Measurements from ENCODE around the gene DCTPP1. TPM values are rescaled to one million over a fixed set of nuclear protein-coding genes. Genes with fewer than 3 reads are reported as not detected.
"Not testable (repeated sequence)": the region's sequence is repeated elsewhere in the genome, so short reads cannot be mapped to it uniquely, and the experiment has no call there.

DCTPP1 gene
- total RNA-seq, 1 experiment from 2014 or later = 71.1 TPM

DNA sequence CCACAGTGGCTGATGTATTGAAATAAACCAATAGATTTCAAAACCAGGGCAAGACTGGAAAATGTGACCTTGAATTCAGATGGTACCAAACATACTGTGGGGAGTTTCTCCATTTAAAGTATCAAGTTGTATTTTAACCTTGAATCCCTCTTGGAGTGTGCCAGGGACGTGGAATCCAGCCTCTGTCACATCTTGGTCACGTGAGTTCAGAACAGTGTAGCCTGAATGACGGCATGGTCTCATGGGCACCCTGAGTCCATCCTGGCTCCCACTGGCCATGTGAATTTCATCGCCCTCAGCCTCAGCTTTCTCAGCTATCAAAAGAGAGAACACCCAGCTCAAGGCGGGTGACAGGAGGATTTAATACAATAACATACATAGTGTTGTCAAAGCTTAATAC is 15.7 kb downstream of the DCTPP1 start:
- DNase-seq (ENCODE audit: low read depth) = no peak

DNA sequence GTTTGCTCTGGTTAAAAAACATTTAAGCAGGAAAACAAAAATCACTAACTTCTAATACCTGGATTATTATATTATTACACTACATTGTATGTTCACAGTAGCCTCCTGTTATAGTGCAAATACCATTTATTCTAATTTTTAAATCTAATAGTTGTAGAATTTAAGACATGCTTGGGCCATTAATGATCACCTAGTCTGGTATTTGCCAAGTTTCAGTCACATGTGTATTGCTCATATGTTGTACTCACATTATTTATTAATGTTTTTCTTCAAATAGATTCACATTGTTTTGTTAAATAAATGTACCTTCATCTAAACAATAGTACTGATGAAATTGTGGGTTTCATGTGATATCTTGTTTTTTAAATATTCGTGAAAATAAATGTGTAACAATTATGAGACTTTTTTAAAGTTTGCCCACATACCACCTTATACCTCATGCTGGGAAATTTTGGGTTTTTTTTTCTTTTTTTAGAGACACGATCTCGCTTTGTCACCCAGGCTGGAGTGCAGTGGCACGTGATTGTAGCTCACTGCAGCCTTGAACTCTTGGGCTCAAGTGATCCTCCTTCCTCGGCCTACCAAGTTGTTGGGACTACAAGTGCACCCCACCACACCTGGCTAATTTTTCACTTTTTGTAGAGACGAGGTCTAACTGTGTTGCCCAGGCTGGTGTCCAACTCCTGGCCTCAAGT is 16.6 kb downstream of the DCTPP1 start:
- no peak for DNase-seq (ENCODE audit: low read depth)

DNA sequence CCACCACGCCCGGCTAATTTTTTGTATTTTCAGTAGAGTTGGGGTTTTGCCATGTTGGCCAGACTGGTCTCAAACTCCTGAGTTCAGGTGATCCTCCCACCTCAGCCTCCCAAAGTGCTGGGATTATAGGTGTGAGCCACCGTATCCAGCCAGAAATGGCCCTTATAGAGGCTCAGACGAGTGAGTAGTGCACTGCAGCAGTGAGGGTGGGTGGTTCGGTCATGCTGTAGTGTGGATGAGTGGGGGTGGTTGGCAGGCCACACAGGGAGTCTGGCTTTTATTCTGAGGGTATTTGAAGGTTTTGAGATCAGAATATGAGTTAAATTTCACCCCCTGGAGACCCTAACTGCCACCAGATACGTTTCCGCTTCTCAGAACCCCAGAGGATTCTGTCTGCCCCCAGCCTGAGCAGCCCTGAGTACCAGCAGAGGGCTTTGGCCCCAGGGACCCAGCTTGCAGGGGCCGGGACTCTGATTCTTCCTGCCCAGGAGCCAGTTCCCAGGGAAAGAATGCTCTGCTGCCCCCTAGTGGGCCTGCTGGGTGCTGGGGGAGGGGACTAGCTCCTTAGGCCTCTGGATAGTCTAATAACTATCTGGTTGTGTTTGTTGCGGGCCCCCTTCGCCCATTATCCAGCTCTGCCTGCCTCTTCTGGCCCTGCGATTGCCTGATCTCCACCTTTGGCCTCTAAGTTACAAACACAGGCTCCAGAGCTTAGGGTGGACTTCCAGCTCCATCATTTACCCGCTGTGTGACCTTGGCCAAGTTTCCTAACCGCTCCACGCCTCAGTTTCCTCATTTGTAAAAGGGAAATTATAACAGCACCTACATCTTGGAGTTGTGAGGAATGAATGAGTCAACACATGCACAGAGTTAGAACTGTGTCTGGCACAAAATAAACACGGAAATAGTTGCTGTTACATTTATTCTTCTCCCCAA is 20.4 kb downstream of the DCTPP1 start:
- peak; percentile 83 for DNase-seq (ENCODE audit: low read depth)

DNA sequence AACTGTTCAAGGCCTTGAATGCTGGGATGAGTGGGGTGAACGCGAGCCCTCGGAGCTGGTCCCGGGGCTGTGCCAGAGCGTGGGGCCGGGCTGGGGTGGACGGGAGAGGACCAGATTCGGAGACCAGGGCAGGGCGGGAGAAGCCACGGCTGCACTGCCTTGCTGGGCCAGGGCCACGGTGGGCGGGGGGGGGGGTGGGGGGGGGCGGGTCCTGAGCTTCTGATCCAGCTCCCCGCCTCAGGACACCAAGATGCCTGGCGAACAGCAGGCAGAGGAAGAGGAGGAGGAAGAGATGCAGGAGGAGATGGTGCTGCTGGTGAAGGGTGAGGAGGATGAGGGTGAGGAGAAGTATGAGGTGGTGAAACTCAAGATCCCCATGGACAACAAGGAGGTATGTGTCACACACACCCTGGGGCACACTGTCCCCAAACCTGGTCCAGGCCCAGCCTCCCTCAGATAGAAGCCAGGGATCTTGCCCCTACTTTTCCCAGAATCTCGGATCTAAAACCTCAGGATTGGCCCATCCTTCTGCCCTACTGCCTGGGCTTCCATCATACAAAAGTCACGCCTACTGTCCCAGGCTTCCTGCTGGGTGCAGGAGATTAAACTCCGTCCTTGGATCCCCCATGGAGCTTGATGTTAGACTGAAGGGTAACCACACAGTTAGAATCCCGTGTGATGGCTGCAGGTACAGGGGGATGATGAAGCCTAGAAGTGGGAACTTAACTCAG is 21.9 kb downstream of the DCTPP1 start:
- no peak for DNase-seq (ENCODE audit: low read depth)

DNA sequence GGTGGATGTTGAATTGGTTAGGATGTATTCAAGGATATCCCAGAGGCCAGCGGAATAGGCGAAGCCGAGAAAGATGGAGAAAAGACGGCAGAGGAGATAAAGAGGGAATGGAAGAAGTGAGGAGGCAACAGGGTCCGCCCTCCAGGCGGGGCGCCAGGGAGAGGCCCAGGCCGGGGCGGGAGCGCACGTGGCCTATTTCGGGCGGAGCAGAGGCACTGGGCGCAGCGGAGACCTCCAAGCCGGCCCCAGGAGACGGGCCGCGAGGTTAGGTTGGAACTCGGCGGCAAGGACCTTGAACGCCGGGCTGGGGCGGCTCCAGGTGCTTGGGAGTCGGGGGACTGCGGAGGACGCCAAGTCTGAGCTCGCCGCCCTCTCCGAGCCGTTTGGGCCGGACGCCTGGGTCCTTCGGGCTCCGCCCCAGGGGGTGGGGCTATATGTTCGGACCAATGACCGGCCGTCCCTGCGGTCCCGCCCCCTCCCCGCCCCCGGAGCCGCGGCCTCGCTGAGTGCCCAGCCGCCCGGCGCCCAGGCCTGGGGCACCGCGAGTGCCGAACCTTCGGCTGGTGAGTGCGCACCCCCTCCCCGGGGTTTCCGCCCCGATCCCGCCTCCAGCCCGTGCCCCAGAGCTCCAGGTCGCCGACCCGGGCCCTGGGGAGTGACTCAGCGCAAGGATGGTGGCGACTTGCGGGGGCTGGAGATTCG is 22.6 kb downstream of the DCTPP1 start, which contains the start of gene ZNF771:
ZNF771 (plus strand) TSS at position 505 of the 702 bp plus-strand sequence. CDS start 448 bp downstream, outside the sequence.
- DNase-seq (ENCODE audit: low read depth) = peak; percentile 84

DNA sequence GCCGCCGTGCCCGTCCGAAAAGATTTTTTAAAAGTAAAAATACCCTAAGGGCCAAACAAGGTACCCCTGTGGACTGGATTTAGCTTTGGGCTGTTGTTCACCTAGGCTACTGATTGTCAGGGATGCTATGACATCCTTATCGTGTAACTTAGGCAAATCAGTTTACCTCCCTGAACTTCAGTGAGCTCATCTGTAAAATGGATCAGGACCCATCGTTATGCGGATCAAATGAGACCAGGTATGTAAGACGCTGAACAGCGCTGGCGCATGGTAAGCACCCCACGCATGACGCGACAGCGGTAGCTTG is 23.1 kb downstream of the DCTPP1 start:
- no peak for DNase-seq (ENCODE audit: low read depth)

DNA sequence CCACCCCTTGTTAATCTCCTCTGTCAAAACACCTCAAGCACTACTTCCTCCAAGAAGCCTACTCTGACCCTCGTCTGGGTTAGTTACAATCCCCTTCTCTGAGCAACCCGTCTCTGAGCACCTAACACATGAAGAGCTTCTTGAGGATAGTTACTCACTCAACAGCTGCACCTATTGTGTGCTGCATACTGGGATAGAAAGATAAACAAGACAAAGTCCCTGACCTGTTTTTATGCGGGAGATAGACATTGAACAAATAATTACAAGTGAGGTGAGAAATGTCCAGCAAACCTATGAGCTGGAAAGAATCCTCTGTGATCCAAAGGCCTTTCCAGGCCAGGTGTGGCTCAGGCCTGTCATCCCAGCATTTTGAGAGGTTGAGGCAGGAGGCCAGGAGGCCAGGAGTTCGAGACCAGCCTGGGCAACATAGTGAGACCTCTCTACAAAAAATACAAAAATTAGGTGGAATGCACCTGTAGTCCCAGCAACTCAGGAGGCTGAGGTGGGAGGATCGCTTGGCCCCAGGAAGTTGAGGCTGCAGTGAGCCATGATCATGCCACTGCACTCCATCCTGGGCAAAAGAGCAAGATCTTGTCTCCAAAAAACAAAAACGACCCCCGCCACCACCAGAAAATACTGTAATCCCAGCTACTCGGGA is 27.9 kb downstream of the DCTPP1 start:
- no peak for DNase-seq (ENCODE audit: low read depth)

DNA sequence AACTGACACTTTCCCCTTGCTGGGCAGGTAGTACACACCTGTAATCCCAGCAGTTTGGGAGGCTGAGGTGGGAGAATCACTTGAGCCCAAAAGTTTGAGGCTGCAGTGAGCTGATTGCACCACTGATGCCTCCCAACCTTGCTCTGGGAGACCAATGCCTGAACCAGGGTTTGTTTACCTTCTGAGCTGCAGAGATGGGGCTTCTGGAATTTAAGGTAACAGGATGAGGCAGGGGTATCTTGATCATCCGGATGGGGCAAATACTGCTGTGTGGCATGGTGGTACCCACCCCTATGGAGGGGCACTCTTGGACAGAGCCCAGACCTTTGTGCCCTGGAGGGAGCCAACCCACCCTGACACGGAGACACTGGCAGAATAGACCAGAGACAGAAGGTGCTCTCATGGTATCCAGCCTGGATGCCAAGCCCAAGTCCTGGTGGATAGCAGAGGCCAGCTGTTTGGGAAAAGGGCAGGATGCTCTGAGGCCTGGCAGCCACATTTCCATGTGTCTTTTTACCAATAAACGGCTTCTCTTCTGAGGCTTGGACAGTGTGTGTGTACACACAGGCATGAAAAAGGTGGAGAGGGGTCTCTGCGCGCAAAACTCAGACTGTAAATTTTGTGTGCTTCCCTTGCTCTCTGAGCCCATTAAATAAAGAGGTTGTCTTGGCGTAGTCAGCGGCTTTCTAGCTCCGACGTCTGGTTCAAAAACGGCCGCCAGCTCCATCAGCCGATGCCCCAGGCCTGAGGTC is 30.2 kb downstream of the DCTPP1 start:
- no peak for DNase-seq (ENCODE audit: low read depth)

DNA sequence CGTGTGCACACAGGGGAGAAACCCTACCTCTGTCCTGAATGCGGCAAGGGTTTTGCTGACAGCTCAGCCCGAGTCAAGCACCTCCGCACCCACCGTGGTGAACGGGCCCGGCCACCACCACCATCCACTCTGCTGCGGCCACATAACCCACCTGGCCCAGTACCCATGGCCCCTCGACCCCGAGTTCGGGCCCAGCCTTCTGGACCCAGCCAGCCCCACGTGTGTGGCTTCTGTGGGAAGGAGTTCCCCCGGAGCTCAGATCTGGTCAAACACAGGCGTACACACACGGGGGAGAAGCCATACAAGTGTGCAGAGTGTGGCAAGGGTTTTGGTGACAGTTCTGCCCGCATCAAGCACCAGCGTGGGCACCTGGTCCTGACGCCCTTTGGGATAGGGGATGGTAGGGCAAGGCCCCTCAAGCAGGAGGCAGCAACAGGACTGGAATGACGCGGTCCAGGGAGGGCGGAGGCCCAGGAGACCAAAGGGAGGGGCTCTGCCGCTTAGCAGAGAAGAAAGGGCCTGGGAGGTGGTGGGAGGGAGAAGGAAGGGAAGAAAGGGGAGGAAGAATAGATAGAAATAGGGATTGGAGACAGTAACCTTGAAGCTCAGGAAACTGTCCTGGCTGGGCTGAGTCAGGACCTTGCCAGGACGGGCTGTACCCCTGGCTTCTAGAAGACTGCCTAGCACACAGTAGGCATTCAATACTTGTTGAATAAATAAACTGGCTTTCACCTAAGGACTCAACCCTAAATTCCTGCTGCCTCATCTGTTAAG is 31.0 kb downstream of the DCTPP1 start:
- DNase-seq (ENCODE audit: low read depth) = no peak

DNA sequence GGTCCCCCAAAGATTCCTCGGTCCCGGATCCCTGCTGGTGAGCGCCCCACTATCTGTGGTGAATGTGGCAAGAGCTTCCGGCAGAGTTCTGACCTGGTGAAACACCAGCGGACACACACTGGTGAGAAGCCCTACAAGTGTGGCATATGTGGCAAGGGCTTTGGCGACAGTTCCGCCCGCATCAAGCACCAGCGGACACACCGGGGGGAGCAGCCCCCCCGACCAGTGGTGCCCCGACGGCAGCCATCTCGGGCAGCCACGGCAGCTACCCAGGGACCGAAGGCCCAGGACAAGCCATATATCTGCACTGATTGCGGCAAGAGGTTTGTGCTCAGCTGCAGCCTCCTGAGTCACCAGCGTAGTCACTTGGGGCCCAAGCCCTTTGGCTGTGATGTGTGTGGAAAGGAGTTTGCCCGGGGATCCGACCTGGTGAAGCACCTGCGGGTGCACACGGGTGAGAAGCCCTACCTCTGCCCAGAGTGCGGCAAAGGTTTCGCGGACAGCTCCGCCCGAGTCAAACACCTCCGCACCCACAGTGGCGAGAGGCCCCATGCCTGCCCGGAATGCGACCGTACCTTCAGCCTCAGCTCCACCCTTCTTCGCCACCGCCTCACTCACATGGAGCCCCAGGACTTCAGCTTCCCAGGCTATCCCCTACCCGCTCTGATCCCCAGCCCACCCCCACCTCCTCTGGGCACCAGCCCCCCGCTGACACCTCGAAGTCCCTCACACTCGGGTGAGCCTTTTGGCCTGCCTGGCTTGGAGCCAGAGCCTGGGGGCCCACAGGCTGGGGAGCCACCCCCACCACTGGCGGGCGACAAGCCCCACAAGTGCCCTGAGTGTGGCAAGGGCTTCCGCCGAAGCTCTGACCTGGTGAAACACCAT is 31.8 kb downstream of the DCTPP1 start:
- no peak for DNase-seq (ENCODE audit: low read depth)

DNA sequence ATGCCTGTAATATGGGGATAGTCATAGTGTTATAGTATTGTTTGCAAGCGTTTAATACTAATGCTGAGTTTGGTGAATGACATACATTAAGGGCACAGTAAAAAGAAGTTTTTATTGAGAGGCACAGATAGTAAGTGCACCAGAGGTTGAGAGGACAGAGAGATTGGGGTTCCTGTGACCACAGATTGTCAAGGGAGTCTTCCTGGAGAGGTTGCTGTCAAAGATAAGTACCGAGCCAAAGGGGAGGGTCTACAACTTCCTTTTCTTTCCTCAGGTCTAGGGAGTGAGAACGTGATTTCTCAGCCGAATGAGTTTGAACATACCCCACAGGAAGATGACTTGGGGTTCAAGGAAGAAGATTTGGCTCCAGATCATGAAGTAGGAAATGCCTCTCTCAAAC is 32.8 kb downstream of the DCTPP1 start:
- no peak for DNase-seq (ENCODE audit: low read depth)

DNA sequence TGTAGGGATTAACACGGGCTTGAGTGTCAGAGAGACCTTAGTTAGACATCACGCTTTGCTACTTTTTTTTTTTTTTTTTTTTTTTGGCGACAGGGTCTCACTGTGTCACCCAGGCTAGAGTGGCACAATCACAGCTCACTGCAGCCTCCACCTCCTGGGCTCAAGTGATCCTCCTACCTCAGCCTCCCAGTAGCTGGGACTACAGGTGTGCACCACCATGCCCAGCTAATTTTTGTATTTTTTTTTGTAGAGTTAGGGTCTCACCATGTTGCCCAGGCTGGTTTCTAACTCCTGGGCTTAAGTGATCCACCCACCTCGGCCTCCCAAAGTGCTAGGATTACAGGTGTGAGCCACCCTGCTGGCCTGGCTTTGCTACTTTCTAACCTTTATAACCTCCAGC is 33.2 kb downstream of the DCTPP1 start:
- DNase-seq (ENCODE audit: low read depth) = not testable (repeated sequence)

DNA sequence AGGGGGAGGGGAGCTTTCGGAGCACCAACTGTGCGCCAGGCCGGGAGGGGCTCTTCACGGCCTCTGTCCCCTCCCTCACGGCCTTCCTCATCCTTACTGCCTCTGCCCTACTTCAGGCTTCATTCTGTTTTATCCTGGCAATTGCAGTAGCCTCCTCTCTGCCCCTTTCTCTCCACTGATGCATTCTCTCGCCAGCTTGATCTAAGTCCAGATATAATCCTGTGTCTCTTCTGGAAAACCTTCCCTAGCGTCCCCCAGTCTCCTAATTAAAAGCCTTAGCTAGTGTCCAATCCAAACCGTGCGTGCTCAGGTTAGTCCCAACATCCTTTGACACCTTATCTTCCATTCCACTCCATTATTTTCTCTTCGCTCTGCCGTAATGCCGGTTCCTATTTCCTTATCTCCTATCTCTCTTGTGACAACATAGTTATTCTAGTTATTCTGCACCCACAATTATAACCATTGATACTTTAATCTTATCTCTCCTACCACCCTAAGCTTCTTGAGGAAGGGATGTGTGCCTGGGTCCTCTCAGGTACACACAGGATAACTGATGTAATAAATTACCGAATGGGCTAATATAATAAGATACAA is 33.7 kb downstream of the DCTPP1 start:
- peak; percentile 41 for DNase-seq (ENCODE audit: low read depth)

DNA sequence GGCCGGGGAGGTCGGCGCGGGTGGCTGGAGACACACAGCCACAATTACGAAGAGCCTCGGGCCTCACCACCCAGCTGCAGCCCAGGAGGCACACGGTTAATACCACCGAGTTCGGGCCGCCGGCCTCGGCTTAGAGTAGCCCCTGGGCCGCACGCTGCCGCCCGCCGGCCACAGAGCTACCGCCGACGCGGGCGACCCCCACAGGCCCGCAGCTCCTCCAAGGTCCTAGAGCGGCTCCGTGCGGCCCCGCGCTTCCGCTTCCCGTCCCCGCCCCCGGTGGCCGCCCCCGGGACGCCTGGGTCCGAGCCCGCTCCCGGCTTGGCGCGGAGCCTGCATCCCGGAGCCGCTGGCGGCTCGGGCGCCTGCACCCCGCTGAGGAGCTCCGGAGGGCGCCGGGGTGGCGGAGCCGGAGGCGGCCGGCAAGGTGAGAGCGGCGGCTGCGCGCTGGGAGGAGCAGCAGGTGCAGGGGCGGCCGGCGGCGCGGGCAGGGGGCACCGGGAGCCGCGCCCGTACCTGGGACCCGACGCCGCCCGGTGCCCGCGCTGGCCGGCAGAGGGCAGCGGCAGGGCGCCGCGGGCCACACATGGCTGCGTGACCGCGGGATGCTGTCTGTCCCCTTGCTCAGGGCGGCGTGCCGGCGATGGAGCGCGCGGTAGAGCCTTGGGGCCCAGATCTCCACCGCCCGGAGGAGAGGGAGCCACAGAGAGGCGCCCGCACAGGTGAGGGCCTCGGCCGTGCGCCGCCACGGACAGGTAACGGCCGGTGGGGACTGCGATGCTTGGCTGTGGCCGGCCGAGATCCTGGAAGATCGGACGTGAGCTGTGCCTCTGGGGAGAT is 34.5 kb downstream of the DCTPP1 start, which contains the start of gene ZNF48:
ZNF48 (plus strand) TSS at position 266 of the 837 bp plus-strand sequence; CDS start at position 641, 375 bp downstream.
- peak; percentile 67 for DNase-seq (ENCODE audit: low read depth)

DNA sequence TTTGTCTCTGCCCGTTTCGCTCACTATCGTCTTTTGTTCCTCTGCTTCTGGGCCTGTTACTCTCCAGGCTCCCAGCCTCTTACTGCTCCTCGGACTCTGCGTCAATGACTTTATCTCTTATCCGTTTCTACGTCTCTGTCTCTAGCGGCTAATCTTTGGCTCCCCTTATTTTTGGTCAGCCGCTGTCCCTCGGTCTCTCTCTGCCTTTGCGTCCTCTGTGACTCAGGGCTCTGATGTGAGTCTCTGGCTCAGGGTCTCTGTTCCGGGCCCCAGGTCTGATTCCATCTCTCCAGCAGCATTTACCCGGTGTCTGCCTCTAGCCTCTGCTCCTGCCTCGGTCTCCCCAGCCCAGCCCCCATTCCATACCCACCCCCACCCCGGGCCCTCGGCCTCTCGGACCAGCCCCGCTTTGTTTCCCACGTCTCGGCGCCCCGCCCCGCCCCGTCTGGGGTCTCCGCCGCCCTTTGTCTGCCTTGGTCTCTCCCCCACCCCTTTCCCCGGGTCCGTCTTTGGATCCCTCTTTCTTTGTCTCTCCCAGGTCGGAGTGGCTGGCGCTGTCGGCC is 35.2 kb downstream of the DCTPP1 start:
- no peak for DNase-seq (ENCODE audit: low read depth)

DNA sequence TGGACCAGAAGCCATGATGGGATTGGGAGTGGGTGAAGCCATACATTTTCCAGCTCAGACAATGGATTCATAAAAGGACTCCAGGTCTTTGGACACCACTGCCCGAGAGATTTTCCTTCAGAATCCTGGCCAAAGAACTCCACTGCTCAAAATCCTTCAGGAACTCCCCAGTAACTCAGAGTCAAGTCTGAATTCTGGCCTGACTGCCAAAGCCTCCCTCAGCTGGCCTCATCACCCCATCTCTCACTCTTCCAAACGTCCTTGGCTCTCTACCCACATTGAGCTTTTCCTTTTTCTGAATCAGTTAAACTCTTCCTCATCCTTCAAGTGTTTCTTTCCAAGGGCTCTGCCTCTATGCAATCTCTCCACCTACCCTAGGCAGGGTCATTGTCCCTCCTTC is 46.3 kb downstream of the DCTPP1 start:
- no peak for DNase-seq (ENCODE audit: low read depth)

Data from HT1080 (cell line).